ENCODE results near the gene KMT2B. TPM values are rescaled to one million over a fixed set of nuclear protein-coding genes. Genes with fewer than 3 reads are reported as not detected.

KMT2B gene
- total and polyA plus RNA-seq, 9 of the 15 experiments (the other 6 are each of a cell fraction or from before 2014, with no cell fraction given), result 0.63 to 43.9 (median 8.1) TPM

DNA sequence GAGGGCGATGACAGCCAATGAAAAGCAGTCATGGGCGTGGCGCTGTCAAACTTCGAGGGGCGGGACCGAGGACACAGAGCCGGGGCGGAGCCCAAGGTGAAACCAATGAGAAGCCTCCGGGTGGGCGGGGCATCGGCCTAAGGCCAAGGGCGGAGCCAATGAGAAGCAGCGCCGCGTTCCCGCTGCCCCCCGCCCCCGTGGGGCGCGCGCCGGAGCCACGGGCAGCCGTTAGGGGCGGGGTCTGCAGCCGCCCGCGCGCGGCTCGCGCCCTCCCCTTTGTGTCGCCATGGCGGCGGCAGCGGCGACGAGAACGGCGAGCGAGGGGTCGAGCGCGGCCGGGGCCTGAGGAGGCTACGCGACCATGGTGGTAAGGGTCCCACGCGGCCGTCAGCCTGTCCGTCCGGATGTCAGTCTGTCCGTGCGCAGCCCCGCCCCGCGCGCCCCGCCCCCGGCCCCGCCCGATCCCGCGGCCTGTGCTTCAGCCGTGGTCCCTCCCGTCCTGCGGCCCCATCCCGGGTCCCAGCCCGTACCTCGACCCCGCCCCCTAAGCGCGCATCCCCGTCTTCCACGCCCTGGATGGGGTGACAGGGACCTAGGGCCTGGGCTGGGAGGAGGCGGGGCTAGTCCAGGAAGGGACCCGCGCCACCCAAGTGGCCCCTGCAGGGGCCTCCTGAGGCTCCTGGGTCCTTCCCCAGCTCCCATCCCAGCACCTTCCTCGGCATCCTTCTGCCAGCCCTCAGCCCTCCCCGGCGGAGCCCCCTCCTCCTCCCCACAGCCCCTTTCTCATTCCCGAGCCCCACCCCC, 57.7 kb downstream of the KMT2B start, which contains the start of gene ARHGAP33 (continued):
- TF ChIP-seq, protein P1, sequence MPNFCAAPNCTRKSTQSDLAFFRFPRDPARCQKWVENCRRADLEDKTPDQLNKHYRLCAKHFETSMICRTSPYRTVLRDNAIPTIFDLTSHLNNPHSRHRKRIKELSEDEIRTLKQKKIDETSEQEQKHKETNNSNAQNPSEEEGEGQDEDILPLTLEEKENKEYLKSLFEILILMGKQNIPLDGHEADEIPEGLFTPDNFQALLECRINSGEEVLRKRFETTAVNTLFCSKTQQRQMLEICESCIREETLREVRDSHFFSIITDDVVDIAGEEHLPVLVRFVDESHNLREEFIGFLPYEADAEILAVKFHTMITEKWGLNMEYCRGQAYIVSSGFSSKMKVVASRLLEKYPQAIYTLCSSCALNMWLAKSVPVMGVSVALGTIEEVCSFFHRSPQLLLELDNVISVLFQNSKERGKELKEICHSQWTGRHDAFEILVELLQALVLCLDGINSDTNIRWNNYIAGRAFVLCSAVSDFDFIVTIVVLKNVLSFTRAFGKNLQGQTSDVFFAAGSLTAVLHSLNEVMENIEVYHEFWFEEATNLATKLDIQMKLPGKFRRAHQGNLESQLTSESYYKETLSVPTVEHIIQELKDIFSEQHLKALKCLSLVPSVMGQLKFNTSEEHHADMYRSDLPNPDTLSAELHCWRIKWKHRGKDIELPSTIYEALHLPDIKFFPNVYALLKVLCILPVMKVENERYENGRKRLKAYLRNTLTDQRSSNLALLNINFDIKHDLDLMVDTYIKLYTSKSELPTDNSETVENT (CRISPR knock-in tag; IDR thresholded peaks at IDR 0.05), result no peak
- TF ChIP-seq KLF16 (IDR thresholded peaks at IDR 0.05), result no peak
- TF ChIP-seq, protein P2, sequence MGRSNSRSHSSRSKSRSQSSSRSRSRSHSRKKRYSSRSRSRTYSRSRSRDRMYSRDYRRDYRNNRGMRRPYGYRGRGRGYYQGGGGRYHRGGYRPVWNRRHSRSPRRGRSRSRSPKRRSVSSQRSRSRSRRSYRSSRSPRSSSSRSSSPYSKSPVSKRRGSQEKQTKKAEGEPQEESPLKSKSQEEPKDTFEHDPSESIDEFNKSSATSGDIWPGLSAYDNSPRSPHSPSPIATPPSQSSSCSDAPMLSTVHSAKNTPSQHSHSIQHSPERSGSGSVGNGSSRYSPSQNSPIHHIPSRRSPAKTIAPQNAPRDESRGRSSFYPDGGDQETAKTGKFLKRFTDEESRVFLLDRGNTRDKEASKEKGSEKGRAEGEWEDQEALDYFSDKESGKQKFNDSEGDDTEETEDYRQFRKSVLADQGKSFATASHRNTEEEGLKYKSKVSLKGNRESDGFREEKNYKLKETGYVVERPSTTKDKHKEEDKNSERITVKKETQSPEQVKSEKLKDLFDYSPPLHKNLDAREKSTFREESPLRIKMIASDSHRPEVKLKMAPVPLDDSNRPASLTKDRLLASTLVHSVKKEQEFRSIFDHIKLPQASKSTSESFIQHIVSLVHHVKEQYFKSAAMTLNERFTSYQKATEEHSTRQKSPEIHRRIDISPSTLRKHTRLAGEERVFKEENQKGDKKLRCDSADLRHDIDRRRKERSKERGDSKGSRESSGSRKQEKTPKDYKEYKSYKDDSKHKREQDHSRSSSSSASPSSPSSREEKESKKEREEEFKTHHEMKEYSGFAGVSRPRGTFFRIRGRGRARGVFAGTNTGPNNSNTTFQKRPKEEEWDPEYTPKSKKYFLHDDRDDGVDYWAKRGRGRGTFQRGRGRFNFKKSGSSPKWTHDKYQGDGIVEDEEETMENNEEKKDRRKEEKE (IDR thresholded peaks at IDR 0.05; ENCODE audit: borderline replicate concordance in 1 of 2, control insufficient read depth in 1 of 2, low read depth in 2 of 2, low read length in 1 of 2), result no peak
- no peak for TF ChIP-seq ZBTB8A (IDR thresholded peaks at IDR 0.05; ENCODE audit: partially characterized antibody)
- peak; percentile 64 for TF ChIP-seq FOS (IDR thresholded peaks at IDR 0.05; ENCODE audit: extremely low read depth, insufficient read length)
- no peak for TF ChIP-seq HDAC2 (IDR thresholded peaks at IDR 0.05)
- no peak for TF ChIP-seq ZNF57 (CRISPR knock-in tag; IDR thresholded peaks at IDR 0.05)
- TF ChIP-seq, protein P3, sequence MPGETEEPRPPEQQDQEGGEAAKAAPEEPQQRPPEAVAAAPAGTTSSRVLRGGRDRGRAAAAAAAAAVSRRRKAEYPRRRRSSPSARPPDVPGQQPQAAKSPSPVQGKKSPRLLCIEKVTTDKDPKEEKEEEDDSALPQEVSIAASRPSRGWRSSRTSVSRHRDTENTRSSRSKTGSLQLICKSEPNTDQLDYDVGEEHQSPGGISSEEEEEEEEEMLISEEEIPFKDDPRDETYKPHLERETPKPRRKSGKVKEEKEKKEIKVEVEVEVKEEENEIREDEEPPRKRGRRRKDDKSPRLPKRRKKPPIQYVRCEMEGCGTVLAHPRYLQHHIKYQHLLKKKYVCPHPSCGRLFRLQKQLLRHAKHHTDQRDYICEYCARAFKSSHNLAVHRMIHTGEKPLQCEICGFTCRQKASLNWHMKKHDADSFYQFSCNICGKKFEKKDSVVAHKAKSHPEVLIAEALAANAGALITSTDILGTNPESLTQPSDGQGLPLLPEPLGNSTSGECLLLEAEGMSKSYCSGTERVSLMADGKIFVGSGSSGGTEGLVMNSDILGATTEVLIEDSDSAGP (CRISPR knock-in tag; IDR thresholded peaks at IDR 0.05), result no peak
- peak; percentile 78 for TF ChIP-seq MEIS2 (IDR thresholded peaks at IDR 0.05; ENCODE audit: partially characterized antibody)
- no peak for TF ChIP-seq BRCA1 (IDR thresholded peaks at IDR 0.05)
- TF ChIP-seq BRCA1 (CRISPR knock-in tag; IDR thresholded peaks at IDR 0.05), result no peak

Measured in K562 (cell line).